ENCODE data around the gene GMNN.
A peak's percentile ranks its signal among the peaks of the same experiment; 100 is the strongest.

Gene GMNN

DNA sequence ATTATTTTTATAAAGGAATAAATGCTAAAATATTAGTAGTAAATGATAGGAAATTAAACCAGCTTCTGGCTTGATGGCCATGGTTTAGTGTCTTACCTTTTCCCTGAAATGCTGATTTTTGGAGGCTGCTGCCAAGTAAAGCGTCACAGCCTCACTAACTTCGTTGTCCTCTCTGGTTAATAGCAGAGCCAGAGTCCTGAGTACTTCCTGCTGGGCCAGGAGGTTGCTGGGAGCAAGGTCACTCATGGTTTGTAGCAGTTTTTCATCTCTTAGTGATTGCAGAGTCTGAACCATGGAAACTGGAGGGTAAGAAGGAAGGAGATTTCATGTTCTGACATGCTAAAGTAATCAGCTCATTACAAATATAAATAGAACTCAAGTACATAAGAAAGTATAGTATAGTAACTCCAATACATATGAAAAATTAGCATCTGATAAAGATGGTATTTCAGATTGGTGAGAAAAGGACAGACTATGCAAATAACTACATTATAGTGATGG is 50.4 kb downstream of the GMNN start:
- TF ChIP-seq, protein P1, sequence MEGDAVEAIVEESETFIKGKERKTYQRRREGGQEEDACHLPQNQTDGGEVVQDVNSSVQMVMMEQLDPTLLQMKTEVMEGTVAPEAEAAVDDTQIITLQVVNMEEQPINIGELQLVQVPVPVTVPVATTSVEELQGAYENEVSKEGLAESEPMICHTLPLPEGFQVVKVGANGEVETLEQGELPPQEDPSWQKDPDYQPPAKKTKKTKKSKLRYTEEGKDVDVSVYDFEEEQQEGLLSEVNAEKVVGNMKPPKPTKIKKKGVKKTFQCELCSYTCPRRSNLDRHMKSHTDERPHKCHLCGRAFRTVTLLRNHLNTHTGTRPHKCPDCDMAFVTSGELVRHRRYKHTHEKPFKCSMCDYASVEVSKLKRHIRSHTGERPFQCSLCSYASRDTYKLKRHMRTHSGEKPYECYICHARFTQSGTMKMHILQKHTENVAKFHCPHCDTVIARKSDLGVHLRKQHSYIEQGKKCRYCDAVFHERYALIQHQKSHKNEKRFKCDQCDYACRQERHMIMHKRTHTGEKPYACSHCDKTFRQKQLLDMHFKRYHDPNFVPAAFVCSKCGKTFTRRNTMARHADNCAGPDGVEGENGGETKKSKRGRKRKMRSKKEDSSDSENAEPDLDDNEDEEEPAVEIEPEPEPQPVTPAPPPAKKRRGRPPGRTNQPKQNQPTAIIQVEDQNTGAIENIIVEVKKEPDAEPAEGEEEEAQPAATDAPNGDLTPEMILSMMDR (conservative IDR thresholded peaks at IDR 0.05; ENCODE audit: low read depth, low read length) = no peak
- no peak overlapping the region for H3K4me3 ChIP-seq (ENCODE audit: low read depth, low read length)
- no peak for DNase-seq (ENCODE audit: low read depth)

DNA sequence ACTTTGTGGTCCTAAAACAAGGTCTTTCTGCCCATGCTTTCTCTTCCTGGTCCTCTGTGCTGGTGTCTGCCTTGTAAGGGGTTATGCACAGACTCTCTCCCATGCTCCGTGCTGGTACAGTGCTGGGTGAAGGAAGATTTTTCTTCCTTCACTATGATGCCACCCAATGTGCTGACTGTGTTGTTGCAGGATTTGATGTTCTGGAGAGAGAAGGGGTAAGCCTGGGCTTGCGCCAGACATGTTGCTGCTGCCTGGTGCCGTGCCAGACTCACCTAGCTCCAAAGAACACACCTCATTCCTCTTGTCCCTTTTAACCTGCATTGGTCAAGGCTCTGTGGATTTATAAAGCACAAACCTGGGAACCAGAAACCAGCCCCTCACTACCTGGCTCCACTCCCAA is 52.4 kb downstream of the GMNN start:
- DNase-seq (ENCODE audit: low read depth) = no peak
- TF ChIP-seq, protein P1 (conservative IDR thresholded peaks at IDR 0.05; ENCODE audit: low read depth, low read length) = no peak
- no peak overlapping the region for H3K4me3 ChIP-seq (ENCODE audit: low read depth, low read length)

DNA sequence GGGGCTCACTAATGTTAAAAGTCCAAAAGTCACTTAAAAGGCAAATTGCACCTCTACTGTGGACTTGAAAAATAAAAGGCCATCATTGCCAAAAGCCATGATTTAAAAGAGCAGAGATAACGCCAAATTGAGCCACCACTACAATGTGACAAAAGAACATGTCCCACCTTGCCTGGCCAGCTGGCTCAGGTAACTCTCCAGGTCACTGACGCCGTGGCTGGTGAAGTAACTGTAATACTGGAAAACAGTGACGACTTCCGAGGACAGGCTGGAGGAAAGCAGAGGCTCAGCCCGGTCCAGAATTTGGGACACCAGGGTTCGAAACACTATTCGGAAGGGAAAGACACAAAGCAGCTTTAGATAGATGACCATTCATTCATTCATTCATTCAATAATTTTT is 53.2 kb downstream of the GMNN start:
- no peak for DNase-seq (ENCODE audit: low read depth)
- H3K4me3 ChIP-seq (ENCODE audit: low read depth, low read length) = no peak overlapping the region
- TF ChIP-seq, protein P1 (conservative IDR thresholded peaks at IDR 0.05; ENCODE audit: low read depth, low read length) = no peak

DNA sequence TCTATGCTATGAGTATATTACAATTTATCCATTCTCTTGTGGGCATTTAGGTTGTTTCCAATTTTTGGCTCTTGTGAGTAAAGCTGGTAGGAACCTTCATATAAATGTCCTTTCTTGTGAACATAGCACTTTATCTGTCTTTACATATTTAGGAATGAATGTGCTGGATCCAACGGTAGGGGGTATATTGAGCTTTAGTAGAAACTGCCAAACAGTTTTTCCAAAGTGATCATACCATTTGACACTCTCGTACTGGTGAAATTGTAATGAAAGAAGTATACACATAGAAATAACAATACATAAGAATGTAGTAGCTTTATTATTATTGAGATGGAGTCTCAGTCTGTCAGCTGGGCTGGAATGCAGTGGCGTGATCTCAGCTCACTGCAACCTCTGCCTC is 54.9 kb downstream of the GMNN start:
- no peak overlapping the region for H3K4me3 ChIP-seq (ENCODE audit: low read depth, low read length)
- TF ChIP-seq, protein P1 (conservative IDR thresholded peaks at IDR 0.05; ENCODE audit: low read depth, low read length) = no peak
- no peak for DNase-seq (ENCODE audit: low read depth)

DNA sequence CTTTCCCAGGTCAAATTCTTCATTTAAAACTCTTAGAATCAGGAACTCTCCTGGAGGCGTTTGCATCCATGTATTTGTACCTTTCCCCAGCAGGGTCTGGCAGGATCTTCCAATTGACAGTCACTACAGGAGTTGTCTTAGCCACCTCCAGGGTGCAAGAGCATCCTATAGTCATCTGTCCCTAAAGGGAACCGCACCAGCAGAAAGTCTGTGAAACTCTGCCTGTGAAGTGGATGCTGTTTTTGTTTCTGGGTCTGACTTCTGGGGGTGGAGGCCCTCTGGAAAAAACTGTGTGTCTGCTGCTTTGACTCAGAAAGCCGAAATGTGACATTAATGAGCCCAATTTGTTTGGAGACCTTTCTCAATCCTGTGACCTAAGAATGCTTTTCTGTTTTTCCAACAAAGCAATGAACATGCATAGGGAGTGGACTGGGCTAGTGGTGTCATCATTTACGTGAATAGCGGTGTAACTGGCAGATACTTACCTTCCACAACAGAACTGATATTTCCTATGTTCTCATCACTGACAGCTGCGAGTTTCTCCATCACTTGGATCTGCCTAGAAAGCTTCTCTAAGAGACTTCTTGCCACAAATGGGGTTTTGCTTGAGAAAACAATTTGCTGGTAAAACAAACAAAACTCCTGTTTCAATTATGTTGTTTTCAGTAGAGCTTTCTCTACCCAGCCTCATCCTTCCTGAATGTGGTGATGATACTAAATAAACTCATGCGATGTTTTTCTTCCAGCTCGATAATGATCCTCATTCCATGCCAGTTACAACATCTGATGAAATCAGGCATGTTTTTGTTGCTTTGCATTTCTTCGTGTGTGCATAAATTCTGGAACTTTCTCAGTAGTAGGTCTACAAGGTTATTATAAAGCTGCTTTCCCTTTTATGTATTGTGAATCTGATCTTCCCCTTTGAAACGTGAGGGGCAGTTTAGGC is 57.3 kb downstream of the GMNN start:
- TF ChIP-seq, protein P1 (conservative IDR thresholded peaks at IDR 0.05; ENCODE audit: low read depth, low read length) = no peak
- no peak overlapping the region for H3K4me3 ChIP-seq (ENCODE audit: low read depth, low read length)
- DNase-seq (ENCODE audit: low read depth) = peak; percentile 65

DNA sequence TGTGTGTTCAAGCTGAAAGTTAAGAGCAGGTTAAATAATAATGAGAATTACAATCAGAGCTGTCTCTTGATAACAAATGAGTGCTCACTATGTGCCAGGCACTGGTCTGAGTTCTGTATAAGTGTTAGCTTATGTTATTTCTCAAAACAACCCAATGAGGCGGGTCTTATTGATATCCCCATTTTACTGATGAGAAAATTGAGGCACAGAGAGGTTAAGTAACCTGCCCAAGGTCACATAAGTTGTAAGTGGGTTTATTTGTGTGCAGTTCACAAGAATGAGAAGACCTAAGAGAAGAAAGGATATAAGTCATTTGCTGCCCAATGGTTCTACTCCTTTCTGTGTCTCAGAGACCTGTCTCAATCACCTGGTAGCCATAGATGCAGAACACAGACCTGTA is 58.1 kb downstream of the GMNN start:
- no peak for DNase-seq (ENCODE audit: low read depth)
- no peak overlapping the region for H3K4me3 ChIP-seq (ENCODE audit: low read depth, low read length)
- TF ChIP-seq, protein P1 (conservative IDR thresholded peaks at IDR 0.05; ENCODE audit: low read depth, low read length) = no peak
